Measurements from ENCODE around the gene SLITRK6.

SLITRK6 gene

GRCh38 chr13:85806553-85807175 is 7.4 kb upstream of the SLITRK6 start:
- DNase-seq (ENCODE audit: low read depth), result peak; percentile 60
- TF ChIP-seq, protein P1, sequence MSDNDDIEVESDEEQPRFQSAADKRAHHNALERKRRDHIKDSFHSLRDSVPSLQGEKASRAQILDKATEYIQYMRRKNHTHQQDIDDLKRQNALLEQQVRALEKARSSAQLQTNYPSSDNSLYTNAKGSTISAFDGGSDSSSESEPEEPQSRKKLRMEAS (IDR thresholded peaks at IDR 0.05; ENCODE audit: low read depth, low read length), result no peak
- TF ChIP-seq CTCF (IDR thresholded peaks at IDR 0.05; ENCODE audit: low read depth, low read length), result peak; percentile 38
- no peak overlapping the region for H3K4me3 ChIP-seq (ENCODE audit: low read depth, low read length)

DNA sequence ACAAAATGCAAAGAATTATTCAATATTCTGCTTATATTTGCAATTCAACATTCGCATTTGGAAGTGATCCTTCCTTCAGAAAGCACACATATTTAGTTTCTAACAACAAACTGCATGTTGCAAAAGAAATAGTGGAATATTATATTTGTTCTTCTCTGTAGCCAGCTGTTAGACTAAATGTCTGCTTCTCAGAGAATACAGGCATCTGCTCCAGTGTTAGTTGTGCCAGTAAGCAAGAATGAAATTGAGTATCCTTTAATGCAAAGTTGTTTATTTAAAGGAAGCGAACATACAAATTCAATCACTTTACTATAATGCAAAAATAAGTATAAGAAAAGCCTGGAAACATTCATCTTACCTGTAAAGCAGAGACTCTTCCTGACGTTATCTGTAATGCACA is 663 bp downstream of the SLITRK6 start:
- no peak for DNase-seq (ENCODE audit: low read depth)
- no peak for TF ChIP-seq POLR2A (IDR thresholded peaks at IDR 0.05; ENCODE audit: extremely low read depth, insufficient read length)
- no peak for TF ChIP-seq CTCF (IDR thresholded peaks at IDR 0.05; ENCODE audit: low read depth, low read length)
- TF ChIP-seq, protein P1 (IDR thresholded peaks at IDR 0.05; ENCODE audit: low read depth, low read length), result no peak
- no peak for TF ChIP-seq MYC (IDR thresholded peaks at IDR 0.05; ENCODE audit: low read depth, low read length)
- H3K4me3 ChIP-seq (ENCODE audit: low read depth, low read length), result no peak overlapping the region

- DNase-seq (ENCODE audit: low read depth), result no peak
- H3K4me3 ChIP-seq (ENCODE audit: low read depth, low read length), result no peak overlapping the region
- TF ChIP-seq CTCF (IDR thresholded peaks at IDR 0.05; ENCODE audit: low read depth, low read length) (no peak), MYC (IDR thresholded peaks at IDR 0.05; ENCODE audit: low read depth, low read length) (no peak), POLR2A (IDR thresholded peaks at IDR 0.05; ENCODE audit: extremely low read depth, insufficient read length) (no peak)
- TF ChIP-seq, protein P1 (IDR thresholded peaks at IDR 0.05; ENCODE audit: low read depth, low read length), result no peak
Measured at GRCh38 chr13:85797311-85797710, 1.9 kb downstream of the SLITRK6 start.

DNA sequence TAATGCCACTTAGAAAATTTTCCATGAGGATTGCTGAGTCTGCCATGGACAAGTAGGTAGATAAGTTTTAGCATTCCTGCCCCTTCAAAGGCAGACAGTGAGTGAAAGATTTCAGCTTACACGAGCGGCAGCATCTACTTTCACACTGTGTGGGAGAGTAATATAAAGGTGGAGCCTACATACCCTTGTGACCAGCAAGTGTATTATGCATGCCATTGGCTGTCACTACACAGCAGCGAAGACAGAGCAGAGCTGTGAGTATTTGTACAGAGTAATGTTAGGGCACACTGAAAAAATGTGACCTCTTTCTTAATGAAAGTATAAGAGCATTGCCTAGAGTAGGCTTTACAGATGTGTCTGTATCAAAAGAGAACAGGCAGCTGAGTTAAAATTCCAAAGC is 14.0 kb downstream of the SLITRK6 start:
- TF ChIP-seq MYC (IDR thresholded peaks at IDR 0.05; ENCODE audit: low read depth, low read length) (no peak), POLR2A (IDR thresholded peaks at IDR 0.05; ENCODE audit: extremely low read depth, insufficient read length) (no peak), CTCF (IDR thresholded peaks at IDR 0.05; ENCODE audit: low read depth, low read length) (no peak)
- TF ChIP-seq, protein P1 (IDR thresholded peaks at IDR 0.05; ENCODE audit: low read depth, low read length), result no peak
- H3K4me3 ChIP-seq (ENCODE audit: low read depth, low read length), result no peak overlapping the region

DNA sequence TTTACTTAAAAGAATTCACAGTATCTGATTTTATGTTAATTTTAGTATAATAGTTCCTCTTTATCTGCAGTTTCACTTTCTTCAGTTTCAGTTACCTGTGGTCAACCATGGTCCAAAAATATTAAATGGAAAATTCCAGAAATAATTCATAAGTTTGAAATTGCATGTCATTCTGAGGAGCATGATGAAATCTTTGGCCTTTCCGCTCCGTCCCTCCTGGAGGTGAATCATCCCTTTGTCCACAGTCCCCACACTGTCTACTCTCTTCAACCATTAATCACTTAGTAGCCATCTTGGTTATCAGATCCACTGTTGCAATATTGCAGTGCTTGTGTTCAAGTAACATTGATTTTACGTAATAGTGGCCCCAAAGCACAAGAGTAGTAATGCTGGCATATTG is 26.9 kb downstream of the SLITRK6 start:
- TF ChIP-seq, protein P1 (IDR thresholded peaks at IDR 0.05; ENCODE audit: low read depth, low read length), result no peak
- TF ChIP-seq POLR2A (IDR thresholded peaks at IDR 0.05; ENCODE audit: extremely low read depth, insufficient read length) (no peak), CTCF (IDR thresholded peaks at IDR 0.05; ENCODE audit: low read depth, low read length) (no peak), MYC (IDR thresholded peaks at IDR 0.05; ENCODE audit: low read depth, low read length) (no peak)
- no peak for DNase-seq (ENCODE audit: low read depth)
- H3K4me3 ChIP-seq (ENCODE audit: low read depth, low read length), result no peak overlapping the region

More for the DNA sequence above, 14.0 kb downstream of the SLITRK6 start:
- DNase-seq (ENCODE audit: low read depth), result no peak

Measured in NB4 (cell line).